ENCODE data around the gene TTC4. TPM values are rescaled to one million over a fixed set of nuclear protein-coding genes. Genes with fewer than 3 reads are reported as not detected.

The TTC4 gene
- total RNA-seq, 2 donors from 2014 or later = 11.0 to 18.4 TPM

GRCh38 chr1:54763816-54764132 is 48.1 kb downstream of the TTC4 start:
- Histone ChIP-seq H3K27ac (peak overlapping the region; percentile 34), H3K36me3 (no peaks in the 10 kb centered on the region), H3K4me3 (peak overlapping the region; percentile 88), H3K9ac (ENCODE audit: low read depth in 2 of 2, low read length in 2 of 2) (peak overlapping the region; percentile 85 to 93), H3K27me3 (no peaks in the 10 kb centered on the region), H3K4me1 (no peaks in the 10 kb centered on the region), H3K9me3 (no peaks in the 10 kb centered on the region)
- TF ChIP-seq CTCF (IDR thresholded peaks at IDR 0.05) = no peak
- DNase-seq = no peak
- intact Hi-C loops (cut with DNase I) = no loop called here

GRCh38 chr1:54764133-54764921 is 48.7 kb downstream of the TTC4 start, which contains the start of gene PARS2:
Gene PARS2 (minus strand): TSS chr1:54764523. CDS start chr1:54759161, 5,362 bp downstream.
- no peaks in the 10 kb centered on the region for H3K36me3 ChIP-seq
- peak; percentile 96 for DNase-seq
- peak within 1 kb of the TSS; percentile 85 to 93 for H3K9ac ChIP-seq (ENCODE audit: low read depth in 2 of 2, low read length in 2 of 2)
- no peaks in the 10 kb centered on the region for H3K9me3 ChIP-seq
- no peak for TF ChIP-seq CTCF (IDR thresholded peaks at IDR 0.05)
- H3K27me3 ChIP-seq = no peaks in the 10 kb centered on the region
- intact Hi-C loops (cut with DNase I) = no loop called here
- peak within 1 kb of the TSS; percentile 88 for H3K4me3 ChIP-seq
- H3K4me1 ChIP-seq = no peaks in the 10 kb centered on the region
- peak within 1 kb of the TSS; percentile 37 for H3K27ac ChIP-seq

GRCh38 chr1:54764922-54765561 is 49.4 kb downstream of the TTC4 start:
- H3K9me3 ChIP-seq = no peaks in the 10 kb centered on the region
- intact Hi-C loops (cut with DNase I) = no loop called here
- no peak for TF ChIP-seq CTCF (IDR thresholded peaks at IDR 0.05)
- no peaks in the 10 kb centered on the region for H3K27me3 ChIP-seq
- no peak for DNase-seq
- no peaks in the 10 kb centered on the region for H3K4me1 ChIP-seq
- H3K36me3 ChIP-seq = no peaks in the 10 kb centered on the region
- peak overlapping the region; percentile 37 for H3K27ac ChIP-seq
- peak overlapping the region in 1 of 2 donors; percentile 93 for H3K9ac ChIP-seq (ENCODE audit: low read depth in 2 of 2, low read length in 2 of 2)
- H3K4me3 ChIP-seq = peak overlapping the region; percentile 88

DNA sequence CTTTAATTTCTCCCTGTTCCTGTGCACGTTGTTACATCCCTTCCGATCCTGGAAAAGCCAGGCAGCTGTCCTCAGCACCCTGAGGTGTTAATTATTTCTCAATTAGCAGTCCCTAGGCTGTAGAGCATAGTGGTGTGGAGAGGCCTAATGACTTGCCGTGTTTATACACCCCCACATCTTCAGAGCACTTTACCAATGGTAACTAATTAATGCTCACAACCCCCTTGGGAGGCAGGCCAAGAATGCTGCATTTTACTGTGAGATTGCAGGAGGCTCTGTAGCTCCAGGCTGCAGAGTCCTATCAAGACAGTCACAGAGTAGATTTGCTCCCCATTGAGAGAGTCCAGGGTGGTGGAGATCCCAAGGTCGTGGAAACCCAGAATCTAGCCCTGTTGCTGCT is 51.1 kb downstream of the TTC4 start:
- Histone ChIP-seq H3K9ac (ENCODE audit: low read depth in 2 of 2, low read length in 2 of 2) (no peak overlapping the region), H3K4me3 (no peak overlapping the region), H3K9me3 (no peaks in the 10 kb centered on the region), H3K27ac (no peak overlapping the region), H3K4me1 (no peaks in the 10 kb centered on the region), H3K27me3 (no peaks in the 10 kb centered on the region), H3K36me3 (no peaks in the 10 kb centered on the region)
- no peak for TF ChIP-seq CTCF (IDR thresholded peaks at IDR 0.05)
- no peak for DNase-seq
- intact Hi-C loops (cut with DNase I) = no loop called here

DNA sequence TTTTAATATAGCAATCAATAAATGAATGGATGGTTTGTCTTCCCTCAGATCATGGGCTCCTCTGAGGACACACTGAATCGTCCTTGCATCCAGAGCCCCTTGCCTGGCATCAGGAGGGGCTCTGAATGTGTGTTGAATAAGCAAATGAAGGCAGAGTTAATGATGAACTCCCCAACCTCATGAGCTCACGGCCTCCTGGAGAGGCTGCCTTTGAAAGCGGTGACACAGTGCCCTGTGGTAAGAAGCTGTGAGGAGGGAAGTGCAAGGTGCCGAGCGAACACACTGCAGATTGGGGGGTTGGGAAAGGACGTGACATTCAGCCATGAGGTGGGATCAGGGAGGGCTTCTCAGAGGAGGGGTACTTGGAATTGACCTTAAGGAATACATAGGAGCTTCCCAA is 51.9 kb downstream of the TTC4 start:
- Histone ChIP-seq H3K27me3 (no peaks in the 10 kb centered on the region), H3K4me3 (no peak overlapping the region), H3K9me3 (no peaks in the 10 kb centered on the region), H3K27ac (no peak overlapping the region), H3K9ac (ENCODE audit: low read depth in 2 of 2, low read length in 2 of 2) (no peak overlapping the region), H3K36me3 (no peaks in the 10 kb centered on the region), H3K4me1 (no peaks in the 10 kb centered on the region)
- DNase-seq = no peak
- intact Hi-C loops (cut with DNase I) = no loop called here
- no peak for TF ChIP-seq CTCF (IDR thresholded peaks at IDR 0.05)

Data from colonic mucosa (tissue), 4 donors.